ENCODE data around the gene NHLRC4. TPM values are rescaled to one million over a fixed set of nuclear protein-coding genes. Genes with fewer than 3 reads are reported as not detected.
"Not testable (repeated sequence)": the region's sequence is repeated elsewhere in the genome, so short reads cannot be mapped to it uniquely, and the experiment has no call there.

Gene NHLRC4
- total RNA-seq, 1 experiment from 2014 or later: 3.7 TPM

DNA sequence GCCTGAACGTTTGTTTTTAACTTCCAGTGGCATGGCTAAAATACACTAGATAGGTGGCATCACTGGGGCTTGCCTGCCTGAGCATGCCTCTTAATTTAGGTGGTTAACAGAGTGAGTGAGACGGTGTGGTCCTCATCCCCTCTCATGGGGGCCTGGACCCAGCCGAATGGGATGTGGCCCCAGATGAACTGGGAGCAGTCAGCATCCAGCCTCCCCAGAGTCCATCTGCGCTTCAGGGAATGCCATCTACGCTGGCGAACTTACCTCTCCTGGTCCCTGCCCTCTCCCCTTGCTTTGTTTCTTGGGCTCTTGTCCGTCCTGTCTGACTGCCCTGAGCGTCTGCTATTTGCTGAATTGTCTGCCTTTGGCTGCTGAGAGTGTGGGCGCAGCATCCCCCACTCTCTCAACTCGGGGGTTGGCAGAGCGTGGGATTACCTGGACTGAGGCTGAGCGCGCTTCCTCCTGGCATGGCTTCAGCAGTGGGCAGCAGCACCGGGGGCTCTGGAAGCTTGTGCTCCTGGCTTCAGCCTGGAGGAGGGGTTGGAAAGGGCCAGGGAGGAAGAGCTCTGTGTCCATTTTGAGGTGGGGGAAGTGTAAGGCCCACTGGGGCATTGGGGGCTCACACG, 25.2 kb downstream of the NHLRC4 start:
- no peaks in the 10 kb centered on the region for H3K9me3 ChIP-seq (ENCODE audit: low read length)
- H4K20me1 ChIP-seq (ENCODE audit: insufficient read depth, low read depth, low read length): peaks cover 40% of the 10 kb centered on the region
- H3K9me2 ChIP-seq (replicated peaks; ENCODE audit: insufficient read depth, low read length): no peaks in the 10 kb centered on the region
- H3K4me1 ChIP-seq (ENCODE audit: low read length): peaks cover 45% of the 10 kb centered on the region
- DNase-seq: peak; percentile 27
- no peak overlapping the region for H3K4me3 ChIP-seq (ENCODE audit: low read length)
- peaks cover 22% of the 10 kb centered on the region for H3K79me2 ChIP-seq (ENCODE audit: low read length)
- no peaks in the 10 kb centered on the region for H3K27me3 ChIP-seq (ENCODE audit: low read length)
- H2AFZ ChIP-seq (ENCODE audit: low read length): no peak overlapping the region
- H3K36me3 ChIP-seq (ENCODE audit: insufficient read depth, low read length): no peaks in the 10 kb centered on the region
- H3K27ac ChIP-seq (ENCODE audit: low read length): no peak overlapping the region
- H3K9ac ChIP-seq (ENCODE audit: low read length): peak overlapping the region; percentile 36; the same call in 1 of the 2 replicates
- no peak overlapping the region for H3K4me2 ChIP-seq (ENCODE audit: low read depth, low read length, poor library complexity, severe bottlenecking)

DNA sequence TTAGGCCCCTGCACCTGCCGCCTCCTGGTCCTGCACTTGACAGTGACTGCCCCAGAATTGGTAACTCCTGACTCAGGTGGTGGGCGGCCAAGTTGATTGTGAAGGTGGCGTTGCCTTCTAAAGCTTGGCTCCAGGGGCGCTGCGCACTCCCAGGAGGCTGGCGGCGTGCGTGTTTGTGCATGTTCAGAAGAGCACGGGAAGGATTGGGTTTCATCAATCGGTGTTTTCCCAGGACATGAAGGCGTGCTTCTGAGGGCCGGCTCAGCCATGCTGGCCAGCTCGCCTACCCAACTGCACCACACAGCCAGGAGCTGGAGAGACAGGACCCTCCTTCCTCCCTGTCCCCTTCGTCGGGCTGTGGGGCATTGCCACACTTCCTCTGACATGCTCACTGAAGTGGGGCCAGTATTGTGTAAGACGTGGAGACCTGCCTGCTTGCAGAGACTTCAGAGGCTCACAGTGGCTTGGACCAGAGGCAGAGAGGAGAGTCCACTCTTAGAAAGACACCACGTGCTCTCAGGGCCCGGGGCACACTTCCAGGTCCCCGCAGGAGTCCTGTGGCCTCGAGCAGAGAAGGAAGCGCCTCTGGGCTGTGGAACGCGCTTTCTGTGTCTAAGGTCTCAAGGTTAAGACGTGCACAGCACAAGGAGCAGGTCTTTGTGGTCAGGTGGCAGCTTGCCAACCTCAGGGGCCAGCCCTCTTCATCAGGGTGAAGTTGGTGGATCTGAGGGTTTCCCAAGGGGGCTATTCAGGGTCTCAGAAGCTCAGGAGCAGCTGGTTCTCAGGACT, 25.9 kb downstream of the NHLRC4 start:
- Histone ChIP-seq H3K9me2 (replicated peaks; ENCODE audit: insufficient read depth, low read length) (no peaks in the 10 kb centered on the region), H3K27me3 (ENCODE audit: low read length) (no peaks in the 10 kb centered on the region), H3K4me2 (ENCODE audit: low read depth, low read length, poor library complexity, severe bottlenecking) (peak overlapping the region; percentile 24), H4K20me1 (ENCODE audit: insufficient read depth, low read depth, low read length) (peaks cover 40% of the 10 kb centered on the region), H3K36me3 (ENCODE audit: insufficient read depth, low read length) (no peaks in the 10 kb centered on the region), H3K27ac (ENCODE audit: low read length) (no peak overlapping the region), H3K79me2 (ENCODE audit: low read length) (peaks cover 22% of the 10 kb centered on the region), H3K9ac (ENCODE audit: low read length) (peak overlapping the region; percentile 11; the same call in 1 of the 2 replicates), H3K4me3 (ENCODE audit: low read length) (no peak overlapping the region), H3K4me1 (ENCODE audit: low read length) (peaks cover 39% of the 10 kb centered on the region), H3K9me3 (ENCODE audit: low read length) (no peaks in the 10 kb centered on the region), H2AFZ (ENCODE audit: low read length) (no peak overlapping the region)
- no peak for DNase-seq

DNA sequence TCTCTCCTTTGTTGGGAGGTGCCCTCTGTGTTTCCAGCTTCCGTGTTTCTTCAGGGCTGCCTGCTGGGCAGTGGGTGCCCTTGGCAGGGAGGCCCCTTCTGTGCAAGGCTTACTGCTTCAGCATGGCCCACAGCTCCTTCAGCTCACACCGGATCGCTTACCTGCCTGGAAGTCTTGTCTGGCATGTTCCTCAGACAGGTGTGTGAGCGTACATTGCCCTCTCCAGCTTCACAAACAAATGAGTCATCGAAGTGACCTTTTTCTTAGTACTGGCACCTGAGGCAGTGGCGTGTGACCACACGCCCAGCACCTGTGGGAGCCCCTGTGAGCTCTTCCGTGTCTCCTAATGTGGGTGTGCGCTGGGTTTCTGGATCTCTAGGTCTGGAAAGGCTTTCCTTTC, 26.6 kb downstream of the NHLRC4 start:
- Histone ChIP-seq H3K4me3 (ENCODE audit: low read length) (no peak overlapping the region), H3K9ac (ENCODE audit: low read length) (peak overlapping the region; percentile 11; the same call in 1 of the 2 replicates), H2AFZ (ENCODE audit: low read length) (no peak overlapping the region), H3K36me3 (ENCODE audit: insufficient read depth, low read length) (no peaks in the 10 kb centered on the region), H3K4me1 (ENCODE audit: low read length) (peaks cover 33% of the 10 kb centered on the region), H3K4me2 (ENCODE audit: low read depth, low read length, poor library complexity, severe bottlenecking) (peak overlapping the region; percentile 24), H3K27ac (ENCODE audit: low read length) (no peak overlapping the region), H3K9me2 (replicated peaks; ENCODE audit: insufficient read depth, low read length) (no peaks in the 10 kb centered on the region), H3K79me2 (ENCODE audit: low read length) (peaks cover 16% of the 10 kb centered on the region), H3K27me3 (ENCODE audit: low read length) (no peaks in the 10 kb centered on the region), H3K9me3 (ENCODE audit: low read length) (no peaks in the 10 kb centered on the region), H4K20me1 (ENCODE audit: insufficient read depth, low read depth, low read length) (peaks cover 40% of the 10 kb centered on the region)
- no peak for DNase-seq

DNA sequence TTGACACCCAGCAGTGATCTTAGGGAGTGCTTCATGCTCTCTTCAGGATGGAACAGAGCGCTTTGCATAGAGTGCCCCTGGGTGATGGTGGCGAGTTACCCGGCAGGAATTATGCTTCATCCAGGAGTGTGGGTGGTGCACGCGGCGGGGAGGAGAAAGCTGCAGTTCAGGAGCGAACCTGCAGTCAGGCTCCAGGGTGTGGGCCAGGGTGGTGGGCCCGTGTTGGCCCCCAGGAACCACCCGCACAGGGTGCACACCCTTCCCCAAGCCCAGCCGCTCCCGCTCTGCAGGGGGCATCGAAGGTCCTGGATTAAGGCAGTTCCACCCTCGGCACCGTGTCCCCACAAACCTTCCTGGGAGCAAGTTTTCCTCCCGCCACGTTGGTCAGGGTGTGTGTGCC, 27.0 kb downstream of the NHLRC4 start:
- H3K79me2 ChIP-seq (ENCODE audit: low read length): peaks cover 16% of the 10 kb centered on the region
- peak overlapping the region; percentile 24 for H3K4me2 ChIP-seq (ENCODE audit: low read depth, low read length, poor library complexity, severe bottlenecking)
- H3K27me3 ChIP-seq (ENCODE audit: low read length): no peaks in the 10 kb centered on the region
- no peaks in the 10 kb centered on the region for H3K9me2 ChIP-seq (replicated peaks; ENCODE audit: insufficient read depth, low read length)
- H3K9ac ChIP-seq (ENCODE audit: low read length): peak overlapping the region; percentile 11; the same call in 1 of the 2 replicates
- H3K27ac ChIP-seq (ENCODE audit: low read length): no peak overlapping the region
- H3K4me3 ChIP-seq (ENCODE audit: low read length): no peak overlapping the region
- no peaks in the 10 kb centered on the region for H3K36me3 ChIP-seq (ENCODE audit: insufficient read depth, low read length)
- H3K9me3 ChIP-seq (ENCODE audit: low read length): no peaks in the 10 kb centered on the region
- DNase-seq: peak; percentile 27
- peaks cover 33% of the 10 kb centered on the region for H3K4me1 ChIP-seq (ENCODE audit: low read length)
- no peak overlapping the region for H2AFZ ChIP-seq (ENCODE audit: low read length)
- peaks cover 40% of the 10 kb centered on the region for H4K20me1 ChIP-seq (ENCODE audit: insufficient read depth, low read depth, low read length)

DNA sequence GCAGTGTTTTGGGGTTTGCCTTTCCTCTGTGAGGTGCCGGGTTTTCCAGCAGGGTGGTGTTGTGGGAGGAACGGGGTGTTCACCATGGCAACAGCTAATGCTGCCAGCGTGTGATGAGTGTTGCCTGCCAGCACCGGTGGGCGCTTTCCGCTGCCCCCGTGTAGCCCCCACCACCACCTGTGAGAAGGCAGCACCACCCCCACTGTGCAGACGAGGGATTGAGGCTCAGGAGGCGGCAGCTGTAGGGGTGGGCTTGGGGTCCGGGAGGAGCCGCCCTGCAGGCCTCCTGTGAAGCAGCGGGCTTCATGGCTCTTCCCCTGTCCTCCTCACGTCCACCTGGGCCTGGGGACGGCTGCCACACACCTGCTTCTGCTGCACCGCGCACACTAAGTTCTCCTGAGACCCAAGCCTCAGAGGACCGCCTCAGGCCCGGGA, 28.3 kb downstream of the NHLRC4 start:
- no peak overlapping the region for H3K4me2 ChIP-seq (ENCODE audit: low read depth, low read length, poor library complexity, severe bottlenecking)
- H3K9me2 ChIP-seq (replicated peaks; ENCODE audit: insufficient read depth, low read length): no peaks in the 10 kb centered on the region
- 0 out of 2 replicates have a peak, but pooled peaks cover 2% of the 10 kb centered on the region for H3K36me3 ChIP-seq (ENCODE audit: insufficient read depth, low read length)
- H3K9ac ChIP-seq (ENCODE audit: low read length): no peak overlapping the region
- no peak overlapping the region for H3K4me3 ChIP-seq (ENCODE audit: low read length)
- H2AFZ ChIP-seq (ENCODE audit: low read length): no peak overlapping the region
- H4K20me1 ChIP-seq (ENCODE audit: insufficient read depth, low read depth, low read length): peaks cover 42% of the 10 kb centered on the region
- peak; percentile 26 for DNase-seq
- peaks cover 36% of the 10 kb centered on the region for H3K4me1 ChIP-seq (ENCODE audit: low read length)
- no peaks in the 10 kb centered on the region for H3K9me3 ChIP-seq (ENCODE audit: low read length)
- H3K27me3 ChIP-seq (ENCODE audit: low read length): no peaks in the 10 kb centered on the region
- peaks cover 16% of the 10 kb centered on the region for H3K79me2 ChIP-seq (ENCODE audit: low read length)
- H3K27ac ChIP-seq (ENCODE audit: low read length): no peak overlapping the region

DNA sequence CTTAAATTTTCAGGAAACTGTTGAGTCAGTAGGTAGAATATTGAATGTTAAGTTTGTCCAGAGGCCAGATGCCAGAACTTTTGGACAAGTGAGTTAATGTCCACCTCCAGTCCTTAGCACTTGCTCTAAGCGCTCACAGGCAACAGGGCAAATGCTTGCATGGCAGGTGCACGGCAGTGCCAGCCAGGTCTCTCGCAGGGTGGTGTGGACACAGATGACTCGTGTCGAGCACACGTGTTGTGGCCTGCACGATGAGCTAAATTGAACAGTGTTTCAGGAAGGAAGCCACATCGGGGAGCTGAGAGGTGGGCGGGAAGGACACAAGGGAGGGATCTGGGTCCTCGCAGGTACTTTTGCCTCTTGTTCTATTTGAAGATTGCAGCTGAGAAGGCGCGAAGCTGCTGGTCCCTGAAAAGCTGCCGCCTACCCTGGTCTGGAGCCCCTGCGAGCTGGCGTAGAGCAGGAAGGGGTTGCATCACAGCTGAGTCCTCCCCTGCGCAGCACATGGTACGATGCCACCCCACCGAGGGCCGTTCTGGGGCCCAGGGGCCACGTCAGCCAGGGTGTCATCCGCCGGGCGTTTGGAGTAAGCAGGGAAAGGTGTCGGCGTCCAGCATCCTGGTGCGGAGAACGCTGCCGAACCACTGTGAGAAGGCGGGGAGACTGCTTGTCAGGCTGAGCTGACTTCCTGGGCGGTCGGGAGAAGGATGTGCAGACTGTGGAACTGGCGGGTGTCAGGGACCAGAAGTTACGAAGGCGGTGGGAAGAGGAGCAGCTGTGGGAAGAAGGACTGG, 29.3 kb downstream of the NHLRC4 start:
- H3K79me2 ChIP-seq (ENCODE audit: low read length): peaks cover 16% of the 10 kb centered on the region
- peaks cover 34% of the 10 kb centered on the region for H4K20me1 ChIP-seq (ENCODE audit: insufficient read depth, low read depth, low read length)

DNA sequence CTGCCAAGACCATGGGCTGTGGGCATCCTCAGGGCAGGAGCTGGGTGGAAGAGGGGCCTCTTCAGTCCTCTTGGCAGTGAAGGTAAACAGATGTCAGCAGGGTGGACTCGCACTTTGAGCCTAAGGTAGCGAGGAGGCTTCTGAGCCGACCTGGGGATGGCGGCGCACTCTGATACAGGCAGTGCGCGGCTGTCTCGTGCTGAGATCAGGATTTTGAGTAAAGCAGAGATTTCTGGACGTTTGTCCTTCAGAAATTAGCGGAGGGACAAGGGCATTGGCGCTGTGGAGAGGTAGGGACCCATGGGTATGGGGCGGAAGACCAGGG, 29.9 kb downstream of the NHLRC4 start:
- Histone ChIP-seq H3K36me3 (ENCODE audit: insufficient read depth, low read length) (0 out of 2 replicates have a peak, but pooled peaks cover 2% of the 10 kb centered on the region), H3K4me2 (ENCODE audit: low read depth, low read length, poor library complexity, severe bottlenecking) (no peak overlapping the region), H3K27ac (ENCODE audit: low read length) (no peak overlapping the region), H2AFZ (ENCODE audit: low read length) (no peak overlapping the region), H3K9me2 (replicated peaks; ENCODE audit: insufficient read depth, low read length) (no peaks in the 10 kb centered on the region), H3K4me3 (ENCODE audit: low read length) (no peak overlapping the region), H3K27me3 (ENCODE audit: low read length) (no peaks in the 10 kb centered on the region), H3K9me3 (ENCODE audit: low read length) (no peaks in the 10 kb centered on the region), H3K4me1 (ENCODE audit: low read length) (peaks cover 31% of the 10 kb centered on the region), H4K20me1 (ENCODE audit: insufficient read depth, low read depth, low read length) (peaks cover 30% of the 10 kb centered on the region), H3K9ac (ENCODE audit: low read length) (no peak overlapping the region), H3K79me2 (ENCODE audit: low read length) (peaks cover 16% of the 10 kb centered on the region)
- DNase-seq: no peak

More for the DNA sequence above, 29.3 kb downstream of the NHLRC4 start:
- DNase-seq: no peak
- Histone ChIP-seq H3K36me3 (ENCODE audit: insufficient read depth, low read length) (0 out of 2 replicates have a peak, but pooled peaks cover 2% of the 10 kb centered on the region), H3K9ac (ENCODE audit: low read length) (no peak overlapping the region), H3K9me2 (replicated peaks; ENCODE audit: insufficient read depth, low read length) (no peaks in the 10 kb centered on the region), H3K9me3 (ENCODE audit: low read length) (no peaks in the 10 kb centered on the region), H3K4me3 (ENCODE audit: low read length) (no peak overlapping the region), H3K4me2 (ENCODE audit: low read depth, low read length, poor library complexity, severe bottlenecking) (no peak overlapping the region), H3K27me3 (ENCODE audit: low read length) (no peaks in the 10 kb centered on the region), H3K27ac (ENCODE audit: low read length) (no peak overlapping the region), H3K4me1 (ENCODE audit: low read length) (peaks cover 33% of the 10 kb centered on the region), H2AFZ (ENCODE audit: low read length) (no peak overlapping the region)

DNA sequence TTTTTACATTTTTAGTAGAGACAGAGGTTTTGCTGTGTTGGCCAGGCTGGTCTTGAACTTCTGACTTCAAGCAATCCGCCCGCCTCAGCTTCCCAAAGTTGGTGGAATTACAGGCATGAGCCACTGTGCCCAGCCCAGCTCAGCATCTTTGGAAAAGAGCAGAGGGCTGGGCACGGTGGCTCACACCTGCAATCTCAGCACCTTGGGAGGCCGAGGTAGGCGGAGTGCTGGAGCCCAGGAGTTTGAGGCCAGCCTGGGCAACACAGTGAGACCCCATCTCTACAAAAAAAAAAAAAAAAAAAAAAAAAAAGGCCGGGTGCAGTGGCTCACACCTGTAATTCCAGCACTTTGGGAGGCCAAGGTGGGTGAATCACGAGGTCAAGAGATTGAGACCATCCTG, 30.9 kb downstream of the NHLRC4 start:
- H3K9ac ChIP-seq (ENCODE audit: low read length); H3K27ac ChIP-seq (ENCODE audit: low read length); H3K36me3 ChIP-seq (ENCODE audit: insufficient read depth, low read length); H2AFZ ChIP-seq (ENCODE audit: low read length); H3K4me2 ChIP-seq (ENCODE audit: low read depth, low read length, poor library complexity, severe bottlenecking); H3K4me3 ChIP-seq (ENCODE audit: low read length); H3K27me3 ChIP-seq (ENCODE audit: low read length); H3K9me3 ChIP-seq (ENCODE audit: low read length); H3K9me2 ChIP-seq (replicated peaks; ENCODE audit: insufficient read depth, low read length): not testable (repeated sequence)
- Histone ChIP-seq H3K79me2 (ENCODE audit: low read length) (peaks cover 16% of the 10 kb centered on the region), H3K4me1 (ENCODE audit: low read length) (peaks cover 21% of the 10 kb centered on the region), H4K20me1 (ENCODE audit: insufficient read depth, low read depth, low read length) (peaks cover 20% of the 10 kb centered on the region)
- DNase-seq: peak; percentile 15

Measured in Karpas-422 (cell line).